NCI-H226 (cell line): Measurements from ENCODE around the gene SLC37A4.
"Not testable (repeated sequence)": the region's sequence is repeated elsewhere in the genome, so short reads cannot be mapped to it uniquely, and the experiment has no call there.

ENCODE experiments used
- DNase-seq: peaks from one replicate; pipeline ENCODE4 v3.0.0-alpha.2; 2015

SLC37A4 gene

DNA sequence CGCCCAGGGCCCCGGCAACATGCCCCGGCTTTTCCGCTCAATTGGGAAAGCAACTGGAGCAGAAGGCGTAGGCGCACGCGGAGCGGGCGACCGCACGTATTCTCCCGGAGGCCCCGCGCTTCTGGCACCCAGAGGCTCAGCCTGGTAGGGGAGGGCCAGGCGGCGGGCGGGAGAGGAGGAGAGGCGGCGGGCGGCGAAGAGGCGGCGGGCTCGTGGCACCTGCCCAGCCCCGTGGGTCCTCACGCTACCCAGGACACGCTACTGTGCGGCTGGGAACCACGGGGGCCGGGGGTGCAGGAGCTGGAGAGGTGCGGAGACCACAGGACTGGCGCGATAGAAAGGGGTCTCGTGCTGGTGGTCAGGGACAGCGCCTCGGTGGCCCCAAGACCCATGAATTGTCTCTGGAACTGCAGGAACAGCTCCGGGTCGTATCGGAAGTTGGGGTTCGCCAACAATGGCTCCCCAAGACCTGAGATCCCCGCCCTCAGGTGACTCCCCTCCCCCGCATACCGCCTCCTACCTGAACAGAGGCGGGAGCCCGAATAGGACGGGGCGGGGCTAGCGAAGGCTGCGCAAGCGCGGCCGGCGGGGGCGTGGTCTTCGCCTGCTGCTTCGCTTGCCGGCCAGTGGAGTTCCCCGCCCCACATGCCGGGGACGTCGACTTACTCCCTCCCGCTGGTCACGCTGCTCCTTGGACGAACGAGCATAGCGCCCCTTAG, at the start of gene SLC37A4:
SLC37A4 (minus strand) TSS at position 549 of the 719 bp plus-strand sequence.
- peak; percentile 96 for DNase-seq

DNA sequence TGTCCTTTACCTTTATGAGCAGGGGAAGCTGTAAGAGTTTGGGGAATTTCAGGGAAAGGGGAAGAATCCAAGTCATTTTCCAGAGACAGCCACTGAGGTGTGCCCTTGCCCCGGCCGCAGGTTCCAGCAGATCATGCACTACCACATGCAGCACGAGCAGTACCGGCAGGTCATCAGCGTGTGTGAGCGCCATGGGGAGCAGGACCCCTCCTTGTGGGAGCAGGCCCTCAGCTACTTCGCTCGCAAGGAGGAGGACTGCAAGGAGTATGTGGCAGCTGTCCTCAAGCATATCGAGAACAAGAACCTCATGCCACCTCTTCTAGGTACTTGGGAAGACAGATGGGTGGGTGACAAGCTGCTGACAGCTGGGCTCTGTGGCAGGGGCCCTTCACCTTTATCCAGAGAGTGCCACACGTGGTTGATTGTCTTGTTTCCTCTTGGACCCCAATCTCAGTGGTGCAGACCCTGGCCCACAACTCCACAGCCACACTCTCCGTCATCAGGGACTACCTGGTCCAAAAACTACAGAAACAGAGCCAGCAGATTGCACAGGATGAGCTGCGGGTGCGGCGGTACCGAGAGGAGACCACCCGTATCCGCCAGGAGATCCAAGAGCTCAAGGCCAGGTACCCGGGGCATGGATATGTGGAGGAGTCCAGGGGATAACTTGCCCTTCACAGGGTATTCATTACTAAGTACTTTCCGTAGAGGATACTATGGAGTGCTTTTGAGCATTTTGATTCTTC, 48.2 kb upstream of the SLC37A4 start:
- DNase-seq = no peak

DNA sequence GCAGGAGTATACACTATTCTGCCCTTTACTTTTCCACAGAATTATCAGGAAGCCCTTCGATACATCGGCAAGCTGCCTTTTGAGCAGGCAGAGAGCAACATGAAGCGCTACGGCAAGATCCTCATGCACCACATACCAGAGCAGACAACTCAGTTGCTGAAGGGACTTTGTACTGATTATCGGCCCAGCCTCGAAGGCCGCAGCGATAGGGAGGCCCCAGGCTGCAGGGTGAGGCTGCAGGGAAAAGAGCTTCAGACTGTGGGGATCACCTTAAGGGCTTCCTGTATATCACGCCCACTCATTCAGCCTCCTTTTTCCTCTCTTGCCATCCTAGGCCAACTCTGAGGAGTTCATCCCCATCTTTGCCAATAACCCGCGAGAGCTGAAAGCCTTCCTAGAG, 47.2 kb upstream of the SLC37A4 start:
- DNase-seq = no peak

DNA sequence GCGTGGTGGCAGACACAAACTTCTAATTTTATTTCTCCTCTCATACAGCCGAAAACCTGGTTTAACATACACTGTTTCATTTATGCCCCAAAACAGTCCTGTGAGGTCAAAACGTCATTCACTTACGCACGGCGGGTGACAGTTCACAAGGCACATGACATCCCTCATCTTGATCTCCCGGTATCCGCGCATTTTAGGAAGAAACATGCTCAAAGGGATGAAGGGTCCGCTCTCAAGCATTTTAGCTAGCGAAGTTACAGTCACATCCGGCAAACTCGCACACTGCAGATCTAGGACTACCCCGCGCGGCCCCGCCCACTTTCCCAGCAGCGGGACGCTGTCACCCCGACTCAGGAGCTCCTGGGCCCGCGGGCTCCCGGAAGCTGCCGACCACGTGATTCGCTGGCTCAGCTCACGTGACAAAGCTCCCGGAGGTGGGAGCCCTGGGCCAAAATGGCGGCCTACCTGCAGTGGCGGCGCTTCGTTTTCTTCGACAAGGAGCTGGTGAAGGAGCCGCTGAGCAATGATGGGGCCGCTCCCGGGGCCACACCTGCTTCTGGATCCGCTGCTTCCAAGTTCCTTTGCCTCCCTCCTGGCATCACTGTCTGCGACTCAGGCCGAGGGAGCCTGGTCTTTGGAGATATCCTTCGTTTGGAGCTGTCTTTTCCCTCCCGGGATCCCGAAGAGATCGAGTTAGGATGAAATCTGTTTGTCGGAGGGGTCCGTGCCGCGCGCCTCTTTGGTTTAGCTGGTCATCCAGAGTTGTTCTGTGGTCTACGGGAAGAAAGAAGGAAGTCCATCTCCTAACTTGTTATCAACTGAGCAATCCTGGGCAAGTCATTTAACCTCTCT, 36.9 kb upstream of the SLC37A4 start, which contains the start of gene VPS11:
VPS11 (plus strand) TSS at position 448 of the 852 bp plus-strand sequence; CDS start at position 454, 6 bp downstream.
- DNase-seq = peak; percentile 96

DNA sequence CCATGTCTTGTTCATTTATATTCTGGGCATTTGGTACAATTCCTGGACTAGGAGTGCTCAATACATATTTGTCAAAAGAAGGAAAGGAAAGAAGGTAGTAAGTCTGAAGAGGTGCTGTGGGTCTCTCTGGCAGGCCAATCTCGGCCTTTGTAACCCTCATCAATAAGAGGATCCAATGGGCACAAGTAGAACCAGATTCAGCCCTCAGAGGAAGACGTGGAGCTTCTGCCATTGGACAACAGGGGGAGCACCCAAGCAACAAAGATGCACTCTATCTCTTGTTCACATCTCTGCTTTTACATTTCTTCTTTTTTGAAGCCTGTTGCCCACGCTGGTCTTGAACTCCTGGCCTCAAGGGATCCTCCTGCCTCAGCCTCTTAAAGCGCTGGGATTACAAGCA, 34.7 kb upstream of the SLC37A4 start:
- no peak for DNase-seq

DNA sequence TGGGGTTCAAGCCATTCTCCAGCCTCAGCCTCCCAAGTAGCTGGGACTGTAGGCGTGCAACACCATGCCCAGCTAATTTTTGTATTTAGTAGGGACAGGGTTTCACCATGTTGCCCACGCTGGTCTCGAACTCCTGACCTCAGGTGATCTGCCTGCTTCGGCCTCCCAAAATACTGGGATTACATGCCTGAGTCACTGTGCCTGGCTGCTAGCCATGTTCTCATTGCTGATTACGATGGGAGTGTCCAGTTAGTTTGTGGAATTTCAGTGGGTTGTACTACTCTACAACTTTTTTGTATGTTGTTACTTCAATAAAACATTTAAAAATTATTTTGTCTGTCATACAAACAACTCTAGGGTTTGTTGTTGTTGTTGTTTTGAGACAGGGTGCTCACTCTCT, 32.1 kb upstream of the SLC37A4 start:
- peak; percentile 49 for DNase-seq

DNA sequence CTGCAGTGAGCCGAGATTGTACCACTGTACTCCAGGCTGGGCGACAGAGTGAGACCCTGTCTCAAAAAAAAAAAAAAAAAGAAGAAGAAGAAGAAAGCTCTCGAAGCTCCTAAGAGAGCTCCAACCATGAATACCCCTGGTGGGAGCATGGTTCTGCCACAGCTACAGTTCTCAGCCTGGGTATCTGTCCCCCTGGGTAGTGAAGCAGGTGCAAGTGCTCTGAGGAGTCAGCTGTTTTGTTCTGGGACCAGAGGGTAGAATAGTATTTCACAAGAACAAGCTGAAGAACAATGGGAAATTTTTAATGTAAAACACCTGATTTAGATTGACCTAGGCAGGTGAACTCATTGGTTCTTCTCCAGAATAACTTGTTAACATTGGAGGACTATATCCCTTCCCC, 30.6 kb upstream of the SLC37A4 start:
- DNase-seq = no peak

DNA sequence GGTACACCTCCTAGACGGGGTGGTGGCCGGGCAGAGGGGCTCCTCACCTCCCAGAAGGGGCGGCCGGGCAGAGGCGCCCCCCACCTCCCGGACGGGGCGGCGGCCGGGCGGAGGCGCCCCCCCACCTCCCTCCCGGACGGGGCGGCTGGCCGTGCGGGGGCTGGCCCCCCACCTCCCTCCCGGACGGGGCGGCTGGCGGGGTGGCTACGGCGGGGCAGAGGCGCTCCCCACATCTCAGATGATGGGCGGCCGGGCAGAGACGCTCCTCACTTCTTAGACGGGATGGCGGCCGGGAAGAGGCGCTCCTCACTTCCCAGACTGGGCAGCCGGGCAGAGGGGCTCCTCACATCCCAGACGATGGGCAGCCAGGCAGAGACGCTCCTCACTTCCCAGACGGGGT, 28.5 kb upstream of the SLC37A4 start:
- not testable (repeated sequence) for DNase-seq

DNA sequence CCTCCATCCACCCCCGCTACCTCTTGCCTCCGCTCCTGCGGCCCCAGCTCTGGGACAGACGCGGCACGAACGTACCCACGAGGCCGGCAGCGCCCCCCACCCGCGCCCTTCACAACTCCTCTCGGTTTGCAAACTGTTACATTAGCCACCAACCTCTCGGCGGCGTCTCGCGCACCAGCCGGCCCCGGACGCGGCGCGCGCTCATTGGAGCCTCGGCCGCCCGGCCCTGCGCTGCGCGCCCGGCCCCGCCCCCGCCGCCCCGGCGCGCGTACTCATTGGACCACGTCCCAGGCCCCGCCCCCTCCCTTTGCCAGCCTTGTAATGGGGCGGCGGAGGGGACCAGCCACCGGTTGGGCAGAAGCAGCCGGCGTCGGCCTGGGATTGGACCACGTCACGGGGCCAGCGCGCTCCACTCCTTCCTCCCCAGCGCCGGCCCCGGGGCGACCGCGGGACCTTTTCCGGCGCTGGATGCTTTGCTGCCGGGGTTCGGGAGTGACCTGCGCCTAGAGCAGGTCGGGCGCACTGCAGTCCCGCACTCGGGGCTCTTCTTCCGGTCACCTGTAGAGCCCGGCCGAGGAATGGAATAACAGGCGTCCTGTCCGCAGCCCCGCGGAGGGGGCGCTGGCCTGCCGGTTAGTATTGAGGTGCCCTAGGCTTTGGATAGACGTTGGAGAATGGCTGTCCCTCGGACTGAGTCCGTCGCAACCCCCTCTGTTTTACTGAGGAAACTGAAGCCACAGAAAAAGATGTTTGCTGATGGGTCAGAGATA, 26.5 kb upstream of the SLC37A4 start, which contains the start of gene HYOU1:
HYOU1 (minus strand) TSS at position 206 of the 770 bp plus-strand sequence. CDS start 1,045 bp downstream, outside the sequence.
- peak; percentile 94 for DNase-seq

DNA sequence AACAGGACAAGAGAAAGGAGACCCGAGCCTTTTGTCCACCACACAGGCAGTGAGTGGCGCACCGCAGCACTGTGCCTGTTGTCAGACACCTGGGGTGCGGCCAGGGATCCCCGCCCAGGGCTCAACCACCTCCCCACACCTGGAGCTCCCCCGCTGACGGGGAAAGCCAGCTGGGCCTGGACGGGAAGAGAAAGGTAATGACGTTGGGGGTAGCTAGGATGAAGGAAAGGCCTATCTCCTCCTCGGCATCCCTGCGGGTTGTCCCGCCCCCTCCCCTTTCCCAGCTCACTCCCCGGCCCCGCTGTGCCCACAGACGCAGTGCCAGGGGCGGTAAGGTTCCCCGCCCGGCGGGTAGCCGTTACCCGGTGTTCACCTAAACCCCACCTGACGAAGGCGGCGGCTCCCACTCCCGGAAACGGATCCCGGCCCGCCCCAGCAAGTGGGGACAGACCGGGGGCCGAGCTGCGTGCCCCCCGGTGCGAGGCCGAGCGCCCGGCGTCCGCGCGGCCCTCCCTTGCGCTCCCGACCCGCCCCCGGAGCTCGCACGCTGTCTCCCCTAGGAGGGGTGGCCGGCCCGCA, 25.8 kb upstream of the SLC37A4 start:
- DNase-seq = no peak

DNA sequence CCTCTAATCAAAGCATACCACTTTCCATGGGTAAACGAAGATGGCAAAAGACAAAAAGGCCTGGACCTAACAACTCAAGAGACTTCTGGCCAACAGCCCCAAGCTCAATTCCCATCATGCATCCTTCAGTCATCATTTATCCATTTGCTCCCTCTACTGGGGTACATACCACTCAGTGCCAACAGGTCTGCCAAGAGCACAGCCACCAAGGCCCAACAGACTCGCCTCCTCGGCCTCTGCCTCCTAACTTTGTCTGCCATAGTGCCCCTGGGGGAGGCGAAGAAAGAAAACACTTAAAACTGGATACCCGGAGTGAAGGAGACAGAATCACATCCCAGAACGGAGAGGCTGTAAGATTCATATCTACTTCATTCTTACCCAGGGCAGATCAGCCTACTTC, 25.2 kb upstream of the SLC37A4 start:
- peak; percentile 32 for DNase-seq

DNA sequence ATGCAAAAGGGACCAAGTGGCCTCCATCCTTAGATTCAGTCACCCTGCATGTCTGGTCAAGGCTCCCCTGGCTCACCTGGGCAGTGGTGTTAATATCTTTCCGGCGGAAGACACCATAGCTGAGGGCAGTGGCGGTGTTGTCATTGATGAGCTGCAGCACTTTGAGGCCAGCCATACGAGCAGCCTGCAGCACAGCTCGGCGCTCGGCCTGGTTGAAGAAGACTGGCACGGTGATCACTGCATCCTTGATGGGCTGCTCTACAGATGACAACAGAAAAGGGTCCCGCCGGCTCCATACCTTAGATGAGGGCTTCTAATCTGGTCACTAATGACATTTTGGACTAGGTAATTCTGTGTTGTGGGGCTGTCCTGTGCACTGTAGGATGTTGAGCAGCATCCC, 23.7 kb upstream of the SLC37A4 start:
- DNase-seq = no peak

DNA sequence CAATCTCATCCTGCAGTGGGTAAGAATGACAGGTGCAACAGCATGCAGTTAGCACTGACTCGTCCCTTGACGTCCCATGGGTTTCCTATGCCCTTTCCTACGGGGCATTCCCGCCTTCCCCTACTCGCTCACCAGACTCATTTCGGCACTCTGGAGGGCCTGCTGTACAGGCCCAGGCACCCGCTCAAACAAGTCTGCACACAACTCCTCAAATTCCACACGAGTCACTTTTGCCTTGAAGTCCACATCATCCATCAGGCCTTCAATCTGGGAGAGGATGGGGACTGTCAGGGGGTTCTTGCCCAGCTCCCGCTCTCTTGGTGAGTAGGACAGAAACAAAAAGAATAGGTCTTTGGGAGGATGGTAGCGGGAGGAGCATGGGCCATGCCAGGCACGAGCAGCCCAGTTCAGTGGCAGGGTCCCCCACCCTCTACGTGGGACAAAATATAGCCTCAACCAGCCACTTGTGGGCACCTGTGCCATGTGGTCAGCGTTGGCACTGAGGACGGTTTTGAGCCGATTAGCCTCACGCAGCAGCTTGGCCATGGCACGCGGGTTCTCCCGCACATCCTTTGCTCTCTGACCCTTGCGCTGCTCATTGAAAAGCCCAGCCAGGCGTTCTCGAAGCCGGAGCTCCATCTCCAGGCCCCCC, 21.6 kb upstream of the SLC37A4 start:
- no peak for DNase-seq

DNA sequence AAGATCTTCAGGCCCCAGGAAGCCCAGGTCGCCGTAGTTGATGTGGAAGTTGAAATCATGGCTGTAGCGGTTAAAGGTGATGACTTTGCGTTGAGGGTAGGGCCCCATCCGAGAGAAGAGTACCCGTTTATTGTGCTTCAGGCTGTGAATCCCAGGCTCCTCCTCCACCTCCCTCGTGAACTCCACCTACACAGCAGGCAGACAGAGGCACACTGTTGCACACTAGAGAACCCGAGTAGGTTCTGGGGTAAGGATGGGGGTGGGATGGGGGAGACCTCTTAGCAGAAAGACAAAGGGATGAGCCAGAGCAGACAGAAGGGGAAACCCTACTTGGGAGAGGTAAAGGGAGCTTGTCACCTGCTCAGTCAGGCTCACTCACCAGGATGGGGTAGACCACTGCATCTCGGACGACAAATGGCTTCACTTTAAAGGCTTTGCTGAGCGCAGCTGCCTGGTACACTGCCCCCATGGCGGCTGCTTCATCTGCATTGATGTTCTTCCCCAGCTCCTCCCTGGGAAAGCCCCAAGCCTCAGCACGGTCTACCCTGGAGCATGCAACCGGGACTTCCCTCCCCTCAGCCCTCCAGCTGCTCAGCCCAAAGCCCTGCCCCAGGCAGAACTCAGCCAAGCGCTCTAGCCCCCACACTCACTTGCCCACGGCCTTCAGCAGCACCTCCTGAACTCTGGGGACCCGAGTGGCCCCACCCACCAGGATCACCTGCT, 20.9 kb upstream of the SLC37A4 start:
- no peak for DNase-seq

DNA sequence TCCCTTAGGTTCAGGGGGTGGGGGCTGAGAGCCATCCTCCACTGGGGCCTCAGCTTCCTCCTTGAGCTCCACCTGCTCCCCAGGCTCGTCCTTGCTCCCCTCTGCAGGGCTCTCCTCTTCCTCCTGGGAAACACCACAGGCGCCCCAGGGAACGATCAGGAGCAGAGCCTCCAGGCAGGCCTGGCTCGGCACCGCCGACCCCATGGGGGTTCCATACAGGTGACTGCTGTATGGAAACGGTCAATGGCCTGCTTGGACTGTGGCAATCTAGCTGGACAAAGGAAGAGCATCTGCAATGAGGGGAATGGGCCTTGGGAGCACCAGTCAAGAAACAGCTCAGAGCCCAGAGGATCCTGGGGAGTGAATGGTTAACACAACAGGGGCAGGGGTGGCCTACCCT, 18.4 kb upstream of the SLC37A4 start:
- DNase-seq = no peak

DNA sequence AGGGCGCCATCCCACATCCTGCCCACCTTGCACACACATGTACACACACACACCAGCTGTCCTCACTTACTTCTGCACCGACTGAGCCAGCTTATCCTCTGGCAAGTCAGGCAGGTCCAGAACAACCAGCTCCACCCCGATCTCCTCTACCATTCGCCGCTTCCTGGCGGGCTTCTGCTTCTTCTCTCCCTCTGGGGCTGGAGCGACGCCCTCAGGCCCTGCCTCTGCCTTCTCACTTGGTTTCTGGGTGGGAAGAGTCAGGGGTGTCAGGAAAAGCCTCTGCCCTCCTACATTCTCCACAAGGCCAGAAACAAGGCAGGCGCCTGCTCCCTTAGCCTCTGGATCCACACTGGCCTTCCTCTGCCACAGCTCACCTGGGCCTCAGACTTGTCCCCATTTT, 18.0 kb upstream of the SLC37A4 start:
- DNase-seq = no peak

DNA sequence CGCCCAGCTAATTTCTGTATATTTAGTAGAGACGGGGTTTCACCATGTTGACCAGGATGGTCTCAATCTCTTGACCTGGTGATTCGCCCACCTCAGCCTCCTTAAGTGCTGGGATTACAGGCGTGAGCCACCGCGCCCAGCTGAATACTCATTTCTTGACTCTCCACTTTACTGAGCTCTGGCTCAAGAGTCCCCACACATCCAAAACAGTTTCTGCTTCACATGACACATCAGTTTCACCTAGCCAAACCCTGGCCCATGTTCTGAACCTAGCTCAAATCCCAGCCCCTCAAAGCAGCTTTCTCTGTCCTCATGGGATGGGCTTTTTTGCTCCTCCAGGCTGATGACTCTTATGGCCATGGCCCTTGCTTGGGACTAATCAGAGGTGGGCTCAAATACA, 16.5 kb upstream of the SLC37A4 start:
- DNase-seq = no peak

DNA sequence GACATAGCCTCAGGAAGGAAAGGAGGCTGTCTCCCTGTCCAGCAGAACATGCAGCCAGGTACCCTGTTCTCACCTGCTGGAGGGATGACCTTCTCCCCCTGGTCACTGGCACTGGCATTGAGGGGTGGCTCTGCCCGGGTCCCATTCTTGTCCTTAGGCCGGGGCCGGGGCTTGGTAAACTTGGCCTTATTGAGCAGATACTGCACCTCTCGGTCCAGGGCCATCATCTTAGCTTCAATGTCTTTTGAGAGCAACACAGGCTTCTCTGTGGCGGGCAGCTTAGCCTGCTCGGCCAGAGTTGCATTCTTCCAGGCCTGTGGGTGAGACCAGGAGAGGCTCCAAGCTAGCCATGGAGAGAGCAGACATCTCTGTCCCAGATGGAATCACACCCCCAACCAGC, 15.8 kb upstream of the SLC37A4 start:
- DNase-seq = no peak

DNA sequence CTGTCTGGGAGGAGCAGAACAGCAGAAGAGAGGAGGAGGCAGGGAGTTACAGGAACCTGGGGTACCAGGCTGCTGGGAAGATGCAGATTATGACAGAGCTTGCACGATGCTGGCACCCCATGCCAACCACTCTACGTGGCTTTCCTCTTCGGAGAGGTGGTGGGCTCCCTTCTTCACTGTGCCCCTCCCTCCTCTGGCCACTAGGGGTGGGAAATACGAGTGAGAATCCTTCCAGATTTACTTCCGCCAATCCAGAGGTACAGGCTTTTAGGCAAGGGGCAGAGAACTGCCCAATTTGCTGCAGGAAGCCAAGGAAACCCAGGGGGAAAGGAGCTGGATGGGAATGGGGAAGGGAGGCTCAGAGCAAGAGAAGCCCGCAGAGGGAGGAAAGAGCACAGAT, 14.0 kb upstream of the SLC37A4 start:
- DNase-seq = no peak

DNA sequence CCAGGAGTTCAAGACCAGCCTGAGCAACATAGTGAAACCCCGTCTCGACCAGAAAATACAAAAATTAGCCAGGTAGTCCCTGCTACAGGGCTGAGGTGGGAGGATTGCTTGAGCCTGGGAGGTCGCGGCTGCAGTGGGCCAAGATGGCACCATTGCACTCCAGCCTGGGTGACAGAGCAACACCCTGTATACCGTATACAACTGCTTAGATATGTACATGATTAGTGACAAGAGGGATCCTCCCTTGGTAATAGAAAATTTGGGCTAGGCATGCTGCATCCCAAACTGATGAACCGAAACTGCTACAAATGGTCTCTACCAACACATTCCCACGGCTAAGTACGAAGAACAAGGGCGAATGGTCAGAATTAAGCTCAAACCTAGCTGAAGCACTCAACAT, 12.2 kb upstream of the SLC37A4 start:
- no peak for DNase-seq
